ENCODE measurements around the gene NUDT14. TPM values are rescaled to one million over a fixed set of nuclear protein-coding genes. Genes with fewer than 3 reads are reported as not detected.

Gene NUDT14
- total and polyA plus RNA-seq, 2 of the 8 experiments (the other 6 are each of a cell fraction or from before 2014, with no cell fraction given): 25.5 to 33.3 TPM

GRCh38 chr14:105226198-105226597 is 45.1 kb upstream of the NUDT14 start:
- Histone ChIP-seq H2BK12ac (ENCODE audit: low read depth, low read length) (no peak overlapping the region), H2BK20ac (ENCODE audit: low read length) (no peak overlapping the region), H2BK15ac (ENCODE audit: low read length) (no peak overlapping the region), H2BK5ac (ENCODE audit: low read depth, low read length) (no peak overlapping the region), H2BK120ac (replicated peaks; ENCODE audit: low read depth, low read length) (no peak overlapping the region), H3K79me1 (ENCODE audit: low read depth, low read length) (no peaks in the 10 kb centered on the region), H3K4me2 (ENCODE audit: insufficient read depth in 1 of 2, low read depth in 2 of 2, low read length in 2 of 2) (no peak overlapping the region), H3K4me1 (replicated peaks in 1 of 4; ENCODE audit: control insufficient read depth in 3 of 4, insufficient read depth in 4 of 4, low read length in 3 of 4) (no peaks in the 10 kb centered on the region), H4K91ac (replicated peaks; ENCODE audit: insufficient read length, low read length) (no peak overlapping the region), H3K4me3 (ENCODE audit: extremely low read depth in 1 of 4, insufficient read depth in 2 of 4, low read depth in 3 of 4, low read length in 4 of 4) (no peak overlapping the region), H2AK5ac (ENCODE audit: low read depth, low read length) (no peak overlapping the region), H3K27me3 (replicated peaks in 1 of 4; ENCODE audit: control insufficient read depth in 3 of 4, extremely low read depth in 1 of 4, insufficient read depth in 3 of 4, low read length in 3 of 4) (no peaks in the 10 kb centered on the region), H3K23ac (ENCODE audit: insufficient read length) (no peak overlapping the region), H3K23me2 (ENCODE audit: low read depth, low read length) (peaks cover 2% of the 10 kb centered on the region; the same call in 1 of the 2 replicates), H4K8ac (ENCODE audit: extremely low read depth, insufficient read depth, low read length) (no peak overlapping the region), H2AFZ (ENCODE audit: low read length) (no peak overlapping the region), H3K18ac (ENCODE audit: extremely low read depth, low read length) (no peak overlapping the region), H4K5ac (ENCODE audit: insufficient read length, low read depth, low read length) (no peak overlapping the region), H3K56ac (replicated peaks; ENCODE audit: insufficient read length, low read depth, low read length) (no peak overlapping the region), H3K9ac (replicated peaks in 1 of 4; ENCODE audit: extremely low read depth in 1 of 4, low read depth in 3 of 4, low read length in 3 of 4) (no peak overlapping the region), H3K36me3 (ENCODE audit: control insufficient read depth in 2 of 4, insufficient read depth in 4 of 4, low read length in 3 of 4) (no peaks in the 10 kb centered on the region; a peak in 3 of 8 replicates), H3K79me2 (ENCODE audit: control insufficient read depth in 1 of 2, insufficient read depth in 2 of 2, low read length in 2 of 2) (no peaks in the 10 kb centered on the region), H3K9me3 (ENCODE audit: insufficient read depth in 2 of 2, low read depth in 1 of 2, low read length in 1 of 2) (no peaks in the 10 kb centered on the region), H4K20me1 (replicated peaks in 1 of 2; ENCODE audit: control insufficient read depth in 1 of 2, insufficient read depth in 2 of 2, low read length in 2 of 2) (peaks cover 0 to 6% of the 10 kb centered on the region in 2 experiments), H3K4ac (replicated peaks; ENCODE audit: insufficient read length, low read depth, low read length) (no peak overlapping the region), H3K27ac (ENCODE audit: low read depth, low read length) (no peak overlapping the region), H3K14ac (ENCODE audit: insufficient read length) (no peak overlapping the region)
- TF ChIP-seq GABPA (IDR thresholded peaks at IDR 0.05; ENCODE audit: borderline replicate concordance, insufficient read depth, low read length) (no peak), KDM5A (IDR thresholded peaks at IDR 0.05; ENCODE audit: low read length) (no peak), SUZ12 (IDR thresholded peaks at IDR 0.05; ENCODE audit: low read length) (no peak), EZH2 (IDR thresholded peaks at IDR 0.05; ENCODE audit: low read depth, low read length, severe bottlenecking) (no peak), FOSL1 (IDR thresholded peaks at IDR 0.05; ENCODE audit: insufficient read depth, low read depth, low read length) (no peak), JUN (IDR thresholded peaks at IDR 0.05; ENCODE audit: low read depth, low read length) (no peak)
- POLR2A ChIA-PET (ENCODE audit: partially characterized antibody): no interaction called here
- FAIRE-seq (no peak), DNase-seq (ENCODE audit: low read depth in 1 of 2, low spot score in 2 of 2) (no peak)
- WGBS, 2 experiments (ENCODE audit: extremely low coverage in 1 of 2, insufficient coverage in 1 of 2, insufficient read length in 1 of 2, insufficient replicate concordance in 2 of 2, low coverage in 1 of 2, low lambda C conversion rate in 2 of 2, missing lambda C conversion rate in 1 of 2): 81% methylated on average over 10 of the region's 10 CpGs; no CpG with 5 or more reads in 1 of the 2 experiments
- CTCF ChIA-PET (ENCODE audit: partially characterized antibody): interaction anchor here (0.7 to 2.4 kb wide), 5 partner anchors 13 to 65 kb away, joined by 3 to 7 read pairs (median 5); no protein-coding TSS in a partner anchor
